HG02610 (cell line): ENCODE results near the gene PEX14.

Source experiments
- ATAC-seq: cut with Tn5 transposase; IDR thresholded peaks from one replicate; pipeline ENCODE4 v1.9.1; 2021; ENCODE audit warnings: mild to moderate bottlenecking, moderate library complexity; ENCODE audit not compliant: unreplicated experiment

The PEX14 gene

GRCh38 chr1:10642403-10643080 lies 167.8 kb downstream of the PEX14 start:
- ATAC-seq: no peak

- no peak for ATAC-seq
Observed at GRCh38 chr1:10643607-10644306, 169.0 kb downstream of the PEX14 start.

- no peak for ATAC-seq
Observed at GRCh38 chr1:10644307-10645128, 169.8 kb downstream of the PEX14 start.

- ATAC-seq: no peak
Observed at GRCh38 chr1:10646347-10646861, 171.7 kb downstream of the PEX14 start.

- ATAC-seq: no peak
Observed at GRCh38 chr1:10647414-10648170, 172.8 kb downstream of the PEX14 start.

GRCh38 chr1:10648689-10649516 lies 174.2 kb downstream of the PEX14 start:
- no peak for ATAC-seq

GRCh38 chr1:10649517-10650201 lies 174.9 kb downstream of the PEX14 start:
- ATAC-seq: no peak

- no peak for ATAC-seq
Observed at GRCh38 chr1:10650556-10651388, 176.0 kb downstream of the PEX14 start.

- ATAC-seq: no peak
Observed at GRCh38 chr1:10651389-10651766, 176.6 kb downstream of the PEX14 start.

- ATAC-seq: no peak
Observed at GRCh38 chr1:10651793-10652192, 177.0 kb downstream of the PEX14 start.

GRCh38 chr1:10652626-10653025 lies 177.9 kb downstream of the PEX14 start:
- no peak for ATAC-seq

- no peak for ATAC-seq
Observed at GRCh38 chr1:10653370-10654125, 178.8 kb downstream of the PEX14 start.

GRCh38 chr1:10655002-10655401 lies 180.3 kb downstream of the PEX14 start:
- ATAC-seq: no peak

- no peak for ATAC-seq
Observed at GRCh38 chr1:10656431-10656830, 181.7 kb downstream of the PEX14 start.

GRCh38 chr1:10657088-10657847 lies 182.5 kb downstream of the PEX14 start:
- no peak for ATAC-seq

GRCh38 chr1:10658396-10659066 lies 183.8 kb downstream of the PEX14 start:
- no peak for ATAC-seq
